A673 (cell line): ENCODE data around the gene ATP2A3. TPM values are rescaled to one million over a fixed set of nuclear protein-coding genes. Genes with fewer than 3 reads are reported as not detected.

Source experiments
- BruUV-seq: library from RNA; stranded (reverse); fragments of 400-500 nt; replicated peaks from 2 replicates; lab custom pipeline; 2021; lab: Mats Ljungman, UMichigan
- CTCF ChIA-PET: fragments of 300-600 bp; sonication (Branson Sonifier 250); formaldehyde crosslinking; loops from one replicate; lab custom pipeline; 2022; ENCODE audit warnings: antibody characterized with exemption; lab: Charles Lee
- POLR2A ChIA-PET: fragments of 300-600 bp; sonication (Branson Sonifier 250); formaldehyde crosslinking; loops from one replicate; lab custom pipeline; 2022; ENCODE audit warnings: antibody characterized with exemption; ENCODE audit not compliant: low non-redundant PET; lab: Charles Lee
- DNase-seq: peaks from one replicate; pipeline ENCODE4 v3.0.0-alpha.2; 2015; ENCODE audit warnings: low spot score
- H3K27ac ChIP-seq: fragments of 200-600 bp; sonication (generic); 2 replicates; pipeline ENCODE4 v1.5.1; 2016; ENCODE audit warnings: mixed run types, low read depth, mild to moderate bottlenecking, mixed read lengths, antibody characterized with exemption, low read length; ENCODE audit not compliant: poor library complexity, severe bottlenecking
- H3K27me3 ChIP-seq: fragments of 200-600 bp; sonication (generic); replicated peaks from 2 replicates; pipeline ENCODE4 v1.6.1; 2017; ENCODE audit warnings: mixed run types, low read depth, mild to moderate bottlenecking, mixed read lengths, antibody characterized with exemption, low read length; ENCODE audit not compliant: insufficient read depth, poor library complexity
- H3K36me3 ChIP-seq: fragments of 200-600 bp; sonication (generic); 2 replicates; pipeline ENCODE4 v1.6.1; 2016; ENCODE audit warnings: mixed run types, mild to moderate bottlenecking, mixed read lengths, antibody characterized with exemption, low read length; ENCODE audit not compliant: insufficient read depth, poor library complexity, severe bottlenecking
- H3K4me1 ChIP-seq: fragments of 200-600 bp; sonication (generic); 2 replicates; pipeline ENCODE4 v1.6.1; 2017; ENCODE audit warnings: mixed run types, mild to moderate bottlenecking, mixed read lengths, antibody characterized with exemption, low read length; ENCODE audit not compliant: insufficient read depth, poor library complexity, severe bottlenecking
- H3K4me3 ChIP-seq: fragments of 200-600 bp; sonication (generic); 2 replicates; pipeline ENCODE4 v1.5.1; 2016; ENCODE audit warnings: low read depth, mixed run types, mild to moderate bottlenecking, mixed read lengths, low read length; ENCODE audit not compliant: poor library complexity, severe bottlenecking
- H3K9me3 ChIP-seq: fragments of 200-600 bp; sonication (generic); 2 replicates; pipeline ENCODE4 v1.6.1; 2016; ENCODE audit warnings: mixed run types, low read depth, mild to moderate bottlenecking, mixed read lengths, antibody characterized with exemption, low read length; ENCODE audit not compliant: poor library complexity, severe bottlenecking
- CTCF ChIP-seq: fragments of 300-800, 200-600 bp; sonication (generic); conservative IDR thresholded peaks from 2 replicates; pipeline ENCODE4 v1.5.1; 2017; ENCODE audit warnings: low read depth, mild to moderate bottlenecking, antibody characterized with exemption, low read length, moderate library complexity, mixed read lengths
- EZH2 ChIP-seq: fragments of 200-600 bp; sonication (generic); IDR thresholded peaks from 2 replicates; pipeline ENCODE4 v1.6.1; 2017; ENCODE audit warnings: borderline replicate concordance, low read depth, mild to moderate bottlenecking, mixed read lengths, antibody characterized with exemption, low read length; ENCODE audit not compliant: poor library complexity, severe bottlenecking
- intact Hi-C: fragments of 100-400 bp; cut with micrococcal nuclease; formaldehyde crosslinking; loops from one replicate; pipeline ENCODE4 v1.10.0; 2022; ENCODE audit not compliant: unreplicated experiment
- total RNA-seq: library from RNA; stranded (reverse); gene quantifications from 2 replicates; pipeline ENCODE4 v1.2.3, GENCODE V29; 2021

The ATP2A3 gene
- total RNA-seq, 1 experiment from 2014 or later: 0.17 TPM

GRCh38 chr17:3891626-3892094, 72.6 kb downstream of the ATP2A3 start:
- intact Hi-C loops: no loop called here
- ChIA-PET CTCF (no interaction called here), POLR2A (no interaction called here)
- no peak for DNase-seq
- TF ChIP-seq CTCF (no peak), EZH2 (no peak)
- Histone ChIP-seq H3K27ac (no peak overlapping the region), H3K9me3 (no peaks in the 10 kb centered on the region), H3K4me1 (peaks cover 56% of the 10 kb centered on the region), H3K27me3 (no peaks in the 10 kb centered on the region), H3K4me3 (peak overlapping the region; percentile 74), H3K36me3 (no peaks in the 10 kb centered on the region)
- BruUV-seq: no TSS peak

GRCh38 chr17:3890878-3891219, 73.4 kb downstream of the ATP2A3 start:
- H3K9me3 ChIP-seq: no peaks in the 10 kb centered on the region
- intact Hi-C loops: no loop called here
- peak overlapping the region; percentile 14 for H3K27ac ChIP-seq
- ChIA-PET POLR2A (no interaction called here), CTCF (interaction anchor here (0.6 kb wide), 1 partner anchor 402 kb away, joined by 5 read pairs; no protein-coding TSS in a partner anchor)
- H3K27me3 ChIP-seq: no peaks in the 10 kb centered on the region
- no peak overlapping the region for H3K4me3 ChIP-seq
- no peak for DNase-seq
- no peaks in the 10 kb centered on the region for H3K36me3 ChIP-seq
- BruUV-seq: no TSS peak
- H3K4me1 ChIP-seq: peaks cover 52% of the 10 kb centered on the region
- TF ChIP-seq EZH2 (no peak), CTCF (no peak)

GRCh38 chr17:3890082-3890877, 74.0 kb downstream of the ATP2A3 start:
- peak; percentile 92 for DNase-seq
- POLR2A ChIA-PET: no interaction called here

More at GRCh38 chr17:3890082-3890877, 74.0 kb downstream of the ATP2A3 start:
- Histone ChIP-seq H3K9me3 (no peaks in the 10 kb centered on the region), H3K4me3 (no peak overlapping the region), H3K27ac (peak overlapping the region; percentile 67), H3K36me3 (no peaks in the 10 kb centered on the region), H3K4me1 (peaks cover 52% of the 10 kb centered on the region), H3K27me3 (no peaks in the 10 kb centered on the region)
- CTCF ChIA-PET: interaction anchor here (0.6 to 0.9 kb wide), 2 partner anchors 153 to 402 kb away, joined by 4 to 5 read pairs; no protein-coding TSS in a partner anchor
- intact Hi-C loops: no loop called here
- no TSS peak for BruUV-seq
- TF ChIP-seq CTCF: no peak
- no peak for TF ChIP-seq EZH2
